HG02759 (cell line): ENCODE measurements around the gene ARTN.
A peak's percentile ranks its signal among the peaks of the same experiment; 100 is the strongest.

Experiments
- ATAC-seq: cut with Tn5 transposase; IDR thresholded peaks from one replicate; pipeline ENCODE4 v1.9.1; 2021; ENCODE audit warnings: mild to moderate bottlenecking, moderate library complexity; ENCODE audit not compliant: unreplicated experiment

Gene ARTN

GRCh38 chr1:43947061-43947873 is 13.7 kb downstream of the ARTN start:
- no peak for ATAC-seq

GRCh38 chr1:43947874-43948437 is 14.4 kb downstream of the ARTN start:
- ATAC-seq: no peak

- ATAC-seq: no peak
Observed at GRCh38 chr1:43949678-43950077, 16.1 kb downstream of the ARTN start.

GRCh38 chr1:43951021-43951985 is 17.7 kb downstream of the ARTN start:
- no peak for ATAC-seq

GRCh38 chr1:43952731-43953346 is 19.2 kb downstream of the ARTN start:
- ATAC-seq: no peak

GRCh38 chr1:43953361-43953760 is 19.8 kb downstream of the ARTN start:
- ATAC-seq: no peak

- ATAC-seq: no peak
Observed at GRCh38 chr1:43954036-43954435, 20.4 kb downstream of the ARTN start.

- ATAC-seq: no peak
Observed at GRCh38 chr1:43956234-43956633, 22.6 kb downstream of the ARTN start.

GRCh38 chr1:43957407-43958040 is 23.9 kb downstream of the ARTN start:
- no peak for ATAC-seq

GRCh38 chr1:43958351-43959255 is 25.0 kb downstream of the ARTN start:
- no peak for ATAC-seq

GRCh38 chr1:43960798-43961197 is 27.2 kb downstream of the ARTN start:
- ATAC-seq: no peak

- no peak for ATAC-seq
Observed at GRCh38 chr1:43961692-43962091, 28.1 kb downstream of the ARTN start.

GRCh38 chr1:43962324-43962723 is 28.7 kb downstream of the ARTN start:
- no peak for ATAC-seq

GRCh38 chr1:43963006-43963405 is 29.4 kb downstream of the ARTN start:
- no peak for ATAC-seq

- no peak for ATAC-seq
Observed at GRCh38 chr1:43963890-43964289, 30.3 kb downstream of the ARTN start.

- no peak for ATAC-seq
Observed at GRCh38 chr1:43965316-43965715, 31.7 kb downstream of the ARTN start.

GRCh38 chr1:43968348-43968948 is 34.8 kb downstream of the ARTN start:
- ATAC-seq: no peak

GRCh38 chr1:43969416-43969745 is 35.8 kb downstream of the ARTN start:
- ATAC-seq: peak; percentile 3

GRCh38 chr1:43969746-43970466 is 36.3 kb downstream of the ARTN start, which contains the start of gene DPH2:
DPH2 (plus strand) TSS chr1:43970010; CDS start chr1:43970176, 166 bp downstream.
- peak; percentile 84 for ATAC-seq
